Spleen (tissue), 11 donors: Measurements from ENCODE around the gene CNOT3. TPM values are rescaled to one million over a fixed set of nuclear protein-coding genes. Genes with fewer than 3 reads are reported as not detected.
"Not testable (repeated sequence)": the region's sequence is repeated elsewhere in the genome, so short reads cannot be mapped to it uniquely, and the experiment has no call there.

Source experiments
- DNase-seq: peaks from one replicate; pipeline ENCODE4 v3.0.0-alpha.2; 2020
- H3K27ac ChIP-seq, 8 donors: fragments of 200-600 bp; sonication (generic) in 7 of 8; 1 replicate in 4 of 8; 2 replicates in 4 of 8; pipeline versions ENCODE4 v1.5.0 to v1.8.0; 2016 to 2021; ENCODE audit warnings: inconsistent platforms in 4 of 8, mild to moderate bottlenecking in 4 of 8, moderate library complexity in 1 of 8
- H3K27me3 ChIP-seq, 7 donors: fragments of 200-600 bp; sonication (generic) in 6 of 7; replicated peaks in 1 of 7; 1 replicate in 4 of 7; 2 replicates in 3 of 7; pipeline versions ENCODE4 v1.5.0 to v1.8.0; 2016 to 2021; ENCODE audit warnings: inconsistent platforms in 3 of 7, mild to moderate bottlenecking in 1 of 7
- H3K36me3 ChIP-seq, 6 donors: fragments of 200-600 bp; sonication (generic) in 5 of 6; 1 replicate in 4 of 6; 2 replicates in 2 of 6; pipeline versions ENCODE4 v1.5.0 to v1.8.0; 2016 to 2021; ENCODE audit warnings: inconsistent platforms in 2 of 6
- H3K4me1 ChIP-seq, 6 donors: fragments of 200-600 bp; sonication (generic) in 5 of 6; 1 replicate in 3 of 6; 2 replicates in 3 of 6; pipeline versions ENCODE4 v1.5.0 to v1.8.0; 2016 to 2021; ENCODE audit warnings: inconsistent platforms in 3 of 6
- H3K4me3 ChIP-seq, 8 donors: fragments of 200-600 bp; sonication (generic) in 7 of 8; 1 replicate in 4 of 8; 2 replicates in 4 of 8; pipeline versions ENCODE4 v1.5.0 to v1.8.0; 2016 to 2021; ENCODE audit warnings: inconsistent platforms in 4 of 8, mild to moderate bottlenecking in 4 of 8, moderate library complexity in 2 of 8
- H3K9me3 ChIP-seq, 8 donors: fragments of 200-600 bp; sonication (generic) in 7 of 8; 1 replicate in 4 of 8; 2 replicates in 4 of 8; pipeline versions ENCODE4 v1.5.0 to v1.8.0; 2016 to 2021; ENCODE audit warnings: inconsistent platforms in 4 of 8
- POLR2A ChIP-seq, 3 donors: fragments of 450-650 bp; IDR thresholded peaks; one replicate each; pipeline ENCODE4 v1.5.1; 2017; ENCODE audit warnings: antibody characterized with exemption in 3 of 3, mild to moderate bottlenecking in 1 of 3
- POLR2AphosphoS5 ChIP-seq, 3 donors: sonication (generic); formaldehyde crosslinking; IDR thresholded peaks; one replicate each; pipeline ENCODE4 v1.5.1; 2017; ENCODE audit warnings: antibody characterized with exemption in 3 of 3
- WGBS, 5 donors: extraction: QIAGEN DNeasy Blood & Tissue Kit in 3 of 5; methylation state at CpG; one replicate each; pipeline versions ENCODE4 v1.1.5 to v1.1.7; 2013 to 2018; 5-methylcytosine and 5-hydroxymethylcytosine counted together
- intact Hi-C: fragments of 100-400 bp; cut with DNase I; formaldehyde crosslinking; loops from one replicate; pipeline ENCODE4 v1.15.0; 2023; ENCODE audit warnings: low total_unique reads
- polyA plus RNA-seq, 3 donors: library from polyadenylated mRNA; stranded (reverse); fragments of 200-250 nt; gene quantifications; one replicate each; pipeline ENCODE4 v1.2.1, GENCODE V29; 2013
- total RNA-seq, 7 donors: library from RNA; depleted of rRNA in 3 of 7; stranded (reverse); fragments of >200 nt in 3 of 7; fragmentation: NEBNext Ultra II Directional in 4 of 7; extraction: Animal tissue kit (Norgen Biotek cat#: 25700) in 4 of 7; gene quantifications; one replicate each; pipeline versions ENCODE4 v1.1.0 to v1.2.1, GENCODE V29; 2016 to 2021
- TF ChIP-seq, protein P1 (sequence below), 11 experiments: fragments of 200-600 bp in 7 of 11; fragments of 450-650 bp in 4 of 11; sonication (generic) in 4 of 11; IDR thresholded peaks in 8 of 11; conservative IDR thresholded peaks in 3 of 11; 1 replicate in 7 of 11; 2 replicates in 4 of 11; pipeline versions ENCODE4 v1.4.0 to v1.8.0; 2016 to 2021; ENCODE audit warnings: antibody characterized with exemption in 11 of 11, inconsistent platforms in 4 of 11, mild to moderate bottlenecking in 1 of 11
- donor health status: healthy with polysubstance abuse.
- donor health status: DM: no; HTN: no; CAD: no; lungs with moderate emphysema.
- donor health status: DM: no; HTN: no; CAD: no.
- donor health status: Bipolar disorder and iron deficiency.
- donor health status: healthy.
- donor health status: DM: no; HTN: no; CAD: no.
- donor health status: DM: yes; HTN: yes; CAD: no.

CNOT3 gene
- total and polyA plus RNA-seq, 10 donors = 17.7 to 56.1 (median 42.8) TPM

DNA sequence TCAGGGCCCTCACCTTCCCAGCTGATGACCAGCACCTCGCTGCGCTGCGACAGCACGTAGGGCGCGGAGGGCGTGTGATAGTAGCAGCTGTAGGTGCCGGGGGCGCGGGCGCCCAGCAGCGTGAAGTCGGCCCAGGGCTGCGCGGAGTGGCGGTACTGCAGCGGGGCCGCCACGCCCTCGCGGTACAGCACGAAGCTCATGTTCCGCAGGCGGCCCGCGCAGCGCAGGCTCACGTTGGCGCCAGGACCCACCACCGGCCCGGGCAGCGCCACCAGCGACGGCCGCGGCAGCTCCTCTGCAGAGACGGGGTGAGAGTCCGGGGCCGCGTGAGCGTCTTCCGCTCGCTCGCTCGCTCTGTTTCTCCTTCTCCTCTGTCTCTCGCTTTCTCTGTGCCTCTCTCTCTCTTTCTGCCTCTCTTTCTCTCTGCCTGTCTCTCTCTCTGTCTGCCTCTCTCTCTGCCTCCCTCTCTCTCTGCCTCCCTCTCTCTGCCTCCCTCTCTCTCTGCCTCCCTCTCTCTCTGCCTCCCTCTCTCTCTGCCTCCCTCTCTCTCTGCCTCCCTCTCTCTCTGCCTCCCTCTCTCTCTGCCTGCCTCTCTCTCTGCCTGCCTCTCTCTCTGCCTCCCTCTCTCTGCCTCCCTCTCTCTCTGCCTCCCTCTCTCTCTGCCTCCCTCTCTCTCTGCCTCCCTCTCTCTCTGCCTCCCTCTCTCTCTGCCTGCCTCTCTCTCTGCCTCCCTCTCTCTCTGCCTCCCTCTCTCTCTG lies 41.5 kb upstream of the CNOT3 start:
- peak overlapping the region in 4 of 8 donors; percentile 33 to 85 (median 81) for H3K27ac ChIP-seq
- peaks cover 0 to 39% (median 14%) of the 10 kb centered on the region in 7 donors for H3K27me3 ChIP-seq
- DNase-seq = peak; percentile 92
- TF ChIP-seq POLR2AphosphoS5 (IDR thresholded peaks at IDR 0.05) = peak; percentile 5 to 77 (median 18)
- TF ChIP-seq, protein P1, sequence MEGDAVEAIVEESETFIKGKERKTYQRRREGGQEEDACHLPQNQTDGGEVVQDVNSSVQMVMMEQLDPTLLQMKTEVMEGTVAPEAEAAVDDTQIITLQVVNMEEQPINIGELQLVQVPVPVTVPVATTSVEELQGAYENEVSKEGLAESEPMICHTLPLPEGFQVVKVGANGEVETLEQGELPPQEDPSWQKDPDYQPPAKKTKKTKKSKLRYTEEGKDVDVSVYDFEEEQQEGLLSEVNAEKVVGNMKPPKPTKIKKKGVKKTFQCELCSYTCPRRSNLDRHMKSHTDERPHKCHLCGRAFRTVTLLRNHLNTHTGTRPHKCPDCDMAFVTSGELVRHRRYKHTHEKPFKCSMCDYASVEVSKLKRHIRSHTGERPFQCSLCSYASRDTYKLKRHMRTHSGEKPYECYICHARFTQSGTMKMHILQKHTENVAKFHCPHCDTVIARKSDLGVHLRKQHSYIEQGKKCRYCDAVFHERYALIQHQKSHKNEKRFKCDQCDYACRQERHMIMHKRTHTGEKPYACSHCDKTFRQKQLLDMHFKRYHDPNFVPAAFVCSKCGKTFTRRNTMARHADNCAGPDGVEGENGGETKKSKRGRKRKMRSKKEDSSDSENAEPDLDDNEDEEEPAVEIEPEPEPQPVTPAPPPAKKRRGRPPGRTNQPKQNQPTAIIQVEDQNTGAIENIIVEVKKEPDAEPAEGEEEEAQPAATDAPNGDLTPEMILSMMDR (IDR thresholded peaks at IDR 0.05 in 8 of 11, conservative IDR thresholded peaks at IDR 0.05 in 3 of 11) = peak in 1 of 11 experiments; percentile 34
- intact Hi-C loops, H3K9me3 ChIP-seq, H3K36me3 ChIP-seq: not testable (repeated sequence)
- 0 to 3% (median 1%) methylated on average over 23 to 46 of the region's 46 CpGs for WGBS, 5 donors
- H3K4me1 ChIP-seq = peaks cover 3 to 61% (median 16%) of the 10 kb centered on the region in 6 donors
- peak overlapping the region; percentile 4 to 65 (median 28) for H3K4me3 ChIP-seq

- Histone ChIP-seq H3K4me3 (peak overlapping the region in 4 of 8 donors; percentile 15 to 65 (median 22)), H3K36me3 (peaks cover 0 to 9% (median 0%) of the 10 kb centered on the region in 6 donors), H3K27ac (peak overlapping the region in 7 of 8 donors; percentile 33 to 85 (median 67)), H3K27me3 (peaks cover 0 to 39% (median 14%) of the 10 kb centered on the region in 7 donors), H3K4me1 (peaks cover 3 to 67% (median 16%) of the 10 kb centered on the region in 6 donors), H3K9me3 (no peaks in the 10 kb centered on the region)
- intact Hi-C loops = no loop called here
- peak; percentile 86 for DNase-seq
- TF ChIP-seq, protein P1 (IDR thresholded peaks at IDR 0.05 in 8 of 11, conservative IDR thresholded peaks at IDR 0.05 in 3 of 11) = peak in 2 of 11 experiments; percentile 16 to 35
- TF ChIP-seq POLR2AphosphoS5 (IDR thresholded peaks at IDR 0.05) (no peak), POLR2A (IDR thresholded peaks at IDR 0.05) (no peak)
- 5 to 18% (median 8%) methylated on average over 14 of the region's 14 CpGs for WGBS, 5 donors
Measured at GRCh38 chr19:54096617-54097106, 40.9 kb upstream of the CNOT3 start.

GRCh38 chr19:54099190-54099902 lies 38.2 kb upstream of the CNOT3 start:
- intact Hi-C loops = no loop called here
- peaks cover 0 to 20% (median 14%) of the 10 kb centered on the region in 7 donors for H3K27me3 ChIP-seq
- peaks cover 11 to 91% (median 36%) of the 10 kb centered on the region in 6 donors for H3K4me1 ChIP-seq
- no peaks in the 10 kb centered on the region for H3K9me3 ChIP-seq
- WGBS, 5 donors = 84 to 91% (median 89%) methylated on average over 10 to 12 of the region's 12 CpGs
- peak overlapping the region in 2 of 8 donors; percentile 86 to 89 for H3K27ac ChIP-seq
- H3K4me3 ChIP-seq = peak overlapping the region in 1 of 8 donors; percentile 52
- DNase-seq = peak; percentile 25
- H3K36me3 ChIP-seq = peaks cover 0 to 11% (median 0%) of the 10 kb centered on the region in 6 donors
- no peak for TF ChIP-seq POLR2A (IDR thresholded peaks at IDR 0.05)

GRCh38 chr19:54099903-54100255 lies 37.7 kb upstream of the CNOT3 start:
- peak overlapping the region in 6 of 8 donors; percentile 70 to 89 (median 80) for H3K27ac ChIP-seq
- DNase-seq = peak; percentile 72
- H3K36me3 ChIP-seq = peaks cover 0 to 14% (median 0%) of the 10 kb centered on the region in 6 donors
- peaks cover 0 to 16% (median 11%) of the 10 kb centered on the region in 7 donors for H3K27me3 ChIP-seq
- peaks cover 11 to 94% (median 38%) of the 10 kb centered on the region in 6 donors for H3K4me1 ChIP-seq
- intact Hi-C loops, H3K9me3 ChIP-seq: not testable (repeated sequence)
- peak overlapping the region in 4 of 8 donors; percentile 4 to 52 (median 26) for H3K4me3 ChIP-seq
- WGBS, 5 donors = 74 to 94% (median 82%) methylated on average over 9 of the region's 9 CpGs
